Smooth muscle cell (in vitro differentiated cells): ENCODE measurements around the gene NPIPB12. TPM values are rescaled to one million over a fixed set of nuclear protein-coding genes. Genes with fewer than 3 reads are reported as not detected.
"Not testable (repeated sequence)": the region's sequence is repeated elsewhere in the genome, so short reads cannot be mapped to it uniquely, and the experiment has no call there.

Experiments used
- DNase-seq: peaks from one replicate; lab custom pipeline; 2025; ENCODE audit not compliant: unreplicated experiment; lab: John Stamatoyannopoulos, UW
- H2AFZ ChIP-seq: fragments of 200-600 bp; sonication (generic); 2 replicates; pipeline ENCODE4 v1.6.0; 2016; ENCODE audit warnings: antibody characterized with exemption, low read depth, mild to moderate bottlenecking
- H3F3A ChIP-seq: fragments of 200-600 bp; sonication (generic); 2 replicates; pipeline ENCODE4 v1.6.0; 2017; ENCODE audit warnings: antibody characterized with exemption, low read depth
- H3K27ac ChIP-seq: fragments of 200-600 bp; sonication (generic); 2 replicates; pipeline ENCODE4 v1.5.1; 2016; ENCODE audit warnings: low read depth, mild to moderate bottlenecking
- H3K27me3 ChIP-seq: fragments of 200-600 bp; sonication (generic); 2 replicates; pipeline ENCODE4 v1.6.1; 2016; ENCODE audit warnings: low read depth, mild to moderate bottlenecking
- H3K36me3 ChIP-seq: fragments of 200-600 bp; sonication (generic); 2 replicates; pipeline ENCODE4 v1.5.1; 2016; ENCODE audit warnings: low read depth
- H3K4me1 ChIP-seq: fragments of 200-600 bp; sonication (generic); 2 replicates; pipeline ENCODE4 v1.5.1; 2016; ENCODE audit warnings: low read depth
- H3K4me2 ChIP-seq: fragments of 200-600 bp; sonication (generic); 2 replicates; pipeline ENCODE4 v1.6.0; 2016; ENCODE audit warnings: mild to moderate bottlenecking
- H3K4me3 ChIP-seq: fragments of 200-600 bp; sonication (generic); 2 replicates; pipeline ENCODE4 v1.5.1; 2016; ENCODE audit warnings: mild to moderate bottlenecking
- H3K79me2 ChIP-seq: fragments of 200-600 bp; sonication (generic); 2 replicates; pipeline ENCODE4 v1.6.0; 2016; ENCODE audit warnings: low read depth, mild to moderate bottlenecking
- H3K9ac ChIP-seq: fragments of 200-600 bp; sonication (generic); 2 replicates; pipeline ENCODE4 v1.6.0; 2016; ENCODE audit warnings: low read depth
- H3K9me3 ChIP-seq: fragments of 200-600 bp; sonication (generic); replicated peaks from 2 replicates; pipeline ENCODE4 v1.5.1; 2016; ENCODE audit warnings: low read depth
- H4K20me1 ChIP-seq: fragments of 200-600 bp; sonication (generic); 2 replicates; pipeline ENCODE4 v1.6.0; 2016; ENCODE audit warnings: low read depth
- WGBS: methylation state at CpG from one replicate; pipeline ENCODE4 v1.1.7; 2016; ENCODE audit warnings: low lambda C conversion rate; 5-methylcytosine and 5-hydroxymethylcytosine counted together
- polyA plus RNA-seq: library from polyadenylated mRNA; unstranded; fragments of >200 nt; fragmentation: Nextera tagmentation; extraction: Ambion mirVana; gene quantifications from 2 replicates; pipeline ENCODE4 v1.2.1, GENCODE V29; 2016
- small RNA-seq: library from RNA; depleted of rRNA; stranded (forward); fragments of <200 nt; gene quantifications from one replicate; pipeline ENCODE3, GENCODE V24; 2014
- total RNA-seq: library from RNA; depleted of rRNA; stranded (reverse); fragments of >200 nt; gene quantifications from 2 replicates; pipeline ENCODE4 v1.2.3, GENCODE V29; 2014

The NPIPB12 gene
- total and polyA plus RNA-seq, 2 experiments from 2014 or later, result 13.7 to 24.1 TPM

DNA sequence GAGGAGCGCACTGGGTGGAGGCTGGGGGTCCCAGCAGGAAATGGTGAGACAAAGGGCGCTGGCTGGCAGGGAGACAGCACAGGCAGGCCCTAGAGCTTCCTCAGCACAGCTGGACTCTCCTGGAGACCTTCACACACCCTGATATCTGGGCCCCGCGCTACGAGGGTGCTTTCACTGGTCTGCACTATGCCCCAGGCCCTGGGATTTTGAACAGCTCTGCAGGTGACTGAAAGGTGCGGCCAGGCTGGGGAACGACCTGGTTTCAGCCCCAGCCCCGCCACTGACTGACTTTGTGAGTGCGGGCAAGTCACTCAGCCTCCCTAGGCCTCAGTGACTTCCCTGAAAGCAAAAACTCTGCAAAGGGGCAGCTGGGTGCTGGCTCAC lies 45.6 kb downstream of the NPIPB12 start:
- WGBS, result no CpG with 5 or more reads among the region's 9 CpGs
- H3K9me3 ChIP-seq, H3K79me2 ChIP-seq, H2AFZ ChIP-seq, H3K4me2 ChIP-seq, H3K9ac ChIP-seq, H3K36me3 ChIP-seq, H3F3A ChIP-seq, H3K27ac ChIP-seq, H3K4me1 ChIP-seq, H3K4me3 ChIP-seq, DNase-seq, H4K20me1 ChIP-seq, H3K27me3 ChIP-seq: not testable (repeated sequence)

DNA sequence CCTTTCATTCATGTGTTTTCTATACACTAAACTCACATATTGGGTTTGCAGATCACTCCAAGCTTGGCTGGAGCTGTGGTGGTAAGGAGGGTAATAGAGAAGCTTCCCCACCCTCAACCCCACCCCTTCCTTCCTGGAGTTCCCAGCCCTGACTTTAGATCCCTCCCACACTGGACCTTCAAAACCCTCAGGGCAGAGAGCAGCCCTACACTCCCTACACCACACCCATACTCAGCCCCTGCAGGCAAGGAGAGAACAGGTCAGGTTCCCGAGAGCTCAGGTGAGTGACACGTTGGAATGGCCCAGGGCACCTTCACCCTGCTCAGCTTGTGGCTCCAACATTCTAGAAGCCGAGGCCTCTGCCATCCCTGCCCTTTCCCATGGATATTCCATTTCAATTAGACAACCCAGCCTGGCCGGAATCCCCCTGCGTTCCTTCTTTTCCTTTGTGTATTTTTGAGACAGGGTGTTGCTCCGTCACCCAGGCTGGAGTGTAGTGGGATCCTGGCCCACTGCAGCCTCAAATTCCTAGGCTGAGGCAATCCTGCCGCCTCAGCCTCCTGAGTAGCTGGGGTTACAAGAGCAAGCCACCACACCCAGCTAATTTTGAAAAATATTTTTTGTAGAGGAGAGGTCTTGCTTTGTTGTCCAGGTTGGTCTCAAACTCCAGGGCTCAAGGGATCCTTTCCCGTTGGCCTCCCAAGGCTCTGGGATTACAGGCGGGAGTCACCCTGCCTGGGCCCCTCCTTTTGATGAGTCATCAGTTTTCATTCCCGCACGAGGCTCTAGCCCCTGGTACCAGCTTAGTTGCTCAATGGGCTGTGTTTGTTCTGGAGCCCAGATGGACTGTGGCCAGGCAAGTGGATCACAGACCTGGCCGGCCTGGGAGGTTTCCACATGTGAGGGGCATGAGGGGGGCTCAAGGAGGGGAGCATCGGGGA lies 46.2 kb downstream of the NPIPB12 start, which contains the start of gene SULT1A4:
Gene SULT1A4, plus strand, starts transcription at position 208 of the 941 bp plus-strand sequence. CDS start 1,473 bp downstream, outside the sequence.
- H3K4me1 ChIP-seq, H3K27me3 ChIP-seq, H3K79me2 ChIP-seq, H3K4me3 ChIP-seq, H3F3A ChIP-seq, DNase-seq, H3K9me3 ChIP-seq, H3K27ac ChIP-seq, H3K9ac ChIP-seq, H2AFZ ChIP-seq, H4K20me1 ChIP-seq, H3K4me2 ChIP-seq, H3K36me3 ChIP-seq: not testable (repeated sequence)
- no CpG with 5 or more reads among the region's 13 CpGs for WGBS

- not testable (repeated sequence) for H3K4me3 ChIP-seq, H3K36me3 ChIP-seq, H3K4me1 ChIP-seq, DNase-seq, H3K9ac ChIP-seq, H3K79me2 ChIP-seq, H3K4me2 ChIP-seq, H3K27me3 ChIP-seq, H3K27ac ChIP-seq, H3K9me3 ChIP-seq, H4K20me1 ChIP-seq, H2AFZ ChIP-seq, H3F3A ChIP-seq
- 96% methylated on average over 1 of the region's 2 CpGs for WGBS
These were observed 48.5 kb downstream of the NPIPB12 start for GRCh38 chr16:29457660-29458059.

GRCh38 chr16:29454828-29455227 lies 51.4 kb downstream of the NPIPB12 start:
- H3K4me3 ChIP-seq, H2AFZ ChIP-seq, H3K79me2 ChIP-seq, H3K27ac ChIP-seq, H3K9ac ChIP-seq, H3F3A ChIP-seq, H3K4me1 ChIP-seq, H3K27me3 ChIP-seq, H4K20me1 ChIP-seq, H3K9me3 ChIP-seq, H3K4me2 ChIP-seq, H3K36me3 ChIP-seq, DNase-seq: not testable (repeated sequence)
- WGBS, result no CpG with 5 or more reads among the region's 29 CpGs

DNA sequence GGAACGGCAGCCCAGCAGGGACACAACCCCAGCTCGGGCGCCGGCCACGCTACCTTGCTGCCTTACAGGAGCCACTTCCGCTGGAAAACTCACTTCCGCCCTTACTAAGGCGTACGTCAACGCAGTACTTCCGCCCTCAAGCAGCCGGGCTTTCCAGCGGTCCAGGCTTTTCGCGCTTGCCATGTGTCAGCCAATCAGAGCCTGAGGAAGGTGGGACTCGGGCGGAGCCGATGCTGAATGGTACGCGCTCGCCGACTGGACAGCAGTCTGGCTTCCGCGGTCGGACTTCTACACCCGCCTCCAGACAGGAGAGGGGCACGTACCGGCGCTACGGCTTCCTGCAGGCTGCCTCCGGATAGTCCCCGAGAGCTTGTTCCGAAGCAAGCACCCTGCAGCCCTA lies 51.9 kb downstream of the NPIPB12 start, which contains the start of the genes BOLA2 and SLX1B:
Gene BOLA2, minus strand, starts transcription at position 83 of the 400 bp plus-strand sequence. CDS start 98 bp downstream, outside the sequence.
Gene SLX1B, plus strand, starts transcription at position 265 of the 400 bp plus-strand sequence.
- H4K20me1 ChIP-seq, H3K79me2 ChIP-seq, H3K27ac ChIP-seq, DNase-seq, H3K36me3 ChIP-seq, H3K27me3 ChIP-seq, H2AFZ ChIP-seq, H3F3A ChIP-seq, H3K4me3 ChIP-seq, H3K9me3 ChIP-seq, H3K9ac ChIP-seq, H3K4me2 ChIP-seq, H3K4me1 ChIP-seq: not testable (repeated sequence)
- no CpG with 5 or more reads among the region's 33 CpGs for WGBS

GRCh38 chr16:29453754-29454153 lies 52.5 kb downstream of the NPIPB12 start:
- not testable (repeated sequence) for H3K27ac ChIP-seq, H3K4me3 ChIP-seq, H2AFZ ChIP-seq

More at GRCh38 chr16:29453754-29454153, 52.5 kb downstream of the NPIPB12 start:
- not testable (repeated sequence) for H3K4me2 ChIP-seq, H3K9ac ChIP-seq, H3K79me2 ChIP-seq, H3K27me3 ChIP-seq, H3K4me1 ChIP-seq, H3K9me3 ChIP-seq, H3F3A ChIP-seq, H4K20me1 ChIP-seq, DNase-seq, H3K36me3 ChIP-seq
- WGBS, result no CpG with 5 or more reads among the region's 21 CpGs

Small RNA genes within 50 kb of the gene (small RNA-seq; reads per million reads assigned to genes)
- not detected for gene AC133555.2

Other genes with a start within 250 kb of the NPIPB12 start
- gene NPIPB11, start 99.7 kb downstream of the NPIPB12 start, total RNA-seq, result 0.18 and 0.58 TPM in 2 replicates
- gene NPIPB11, start 99.7 kb downstream of the NPIPB12 start, polyA plus RNA-seq, result 0.22 and 1.2 TPM in 2 replicates
- gene BOLA2, start 52.1 kb downstream of the NPIPB12 start, total RNA-seq, result 9.7 and 18.6 TPM in 2 replicates
- 7.8 and 10.8 TPM in 2 replicates for gene BOLA2, start 52.1 kb downstream of the NPIPB12 start, polyA plus RNA-seq
- 17.3 and 35.1 TPM in 2 replicates for gene SLX1B, start 51.9 kb downstream of the NPIPB12 start, total RNA-seq
- gene SLX1B, start 51.9 kb downstream of the NPIPB12 start, polyA plus RNA-seq, result 6.5 and 10.7 TPM in 2 replicates
- 1.5 and 4.1 TPM in 2 replicates for gene SULT1A4, start 46.5 kb downstream of the NPIPB12 start, total RNA-seq
- 0.73 and 1.3 TPM in 2 replicates for gene SULT1A4, start 46.5 kb downstream of the NPIPB12 start, polyA plus RNA-seq
- gene SPN, start 156.8 kb upstream of the NPIPB12 start, total RNA-seq, result not detected in 2 replicates
- gene SPN, start 156.8 kb upstream of the NPIPB12 start, polyA plus RNA-seq, result not detected in 2 replicates
- 67.4 and 69.6 TPM in 2 replicates for gene QPRT, start 172.8 kb upstream of the NPIPB12 start, total RNA-seq
- gene QPRT, start 172.8 kb upstream of the NPIPB12 start, polyA plus RNA-seq, result 152 and 196 TPM in 2 replicates
- gene C16orf54, start 239.6 kb upstream of the NPIPB12 start, total RNA-seq, result not detected in 2 replicates
- not detected in 2 replicates for gene C16orf54, start 239.6 kb upstream of the NPIPB12 start, polyA plus RNA-seq